GM19455 (cell line): ENCODE data around the gene WDR45B.

Experiments used
- ATAC-seq: cut with Tn5 transposase; IDR thresholded peaks from one replicate; pipeline ENCODE4 v1.9.1; 2021; ENCODE audit not compliant: unreplicated experiment

WDR45B gene

GRCh38 chr17:82632451-82632850 is 15.8 kb downstream of the WDR45B start:
- ATAC-seq = no peak

- no peak for ATAC-seq
Measured at GRCh38 chr17:82631544-82631943, 16.7 kb downstream of the WDR45B start.

- ATAC-seq = no peak
Measured at GRCh38 chr17:82630212-82630611, 18.0 kb downstream of the WDR45B start.

- ATAC-seq = no peak
Measured at GRCh38 chr17:82629748-82630147, 18.5 kb downstream of the WDR45B start.

GRCh38 chr17:82627405-82627804 is 20.8 kb downstream of the WDR45B start:
- no peak for ATAC-seq

GRCh38 chr17:82623707-82624106 is 24.5 kb downstream of the WDR45B start:
- ATAC-seq = no peak

GRCh38 chr17:82619641-82620040 is 28.6 kb downstream of the WDR45B start:
- no peak for ATAC-seq

- no peak for ATAC-seq
Measured at GRCh38 chr17:82619211-82619610, 29.0 kb downstream of the WDR45B start.

GRCh38 chr17:82616021-82616711 is 32.1 kb downstream of the WDR45B start:
- no peak for ATAC-seq

GRCh38 chr17:82615084-82616020 is 32.9 kb downstream of the WDR45B start:
- ATAC-seq = no peak

GRCh38 chr17:82614095-82614631 is 34.1 kb downstream of the WDR45B start:
- no peak for ATAC-seq

- ATAC-seq = no peak
Measured at GRCh38 chr17:82613283-82614094, 34.8 kb downstream of the WDR45B start.

GRCh38 chr17:82611140-82612058 is 36.8 kb downstream of the WDR45B start:
- no peak for ATAC-seq

- no peak for ATAC-seq
Measured at GRCh38 chr17:82609655-82610054, 38.6 kb downstream of the WDR45B start.

GRCh38 chr17:82608816-82609215 is 39.4 kb downstream of the WDR45B start:
- ATAC-seq = no peak

- no peak for ATAC-seq
Measured at GRCh38 chr17:82605939-82606600, 42.2 kb downstream of the WDR45B start.

GRCh38 chr17:82604532-82604931 is 43.7 kb downstream of the WDR45B start:
- no peak for ATAC-seq

- ATAC-seq = no peak
Measured at GRCh38 chr17:82603981-82604448, 44.2 kb downstream of the WDR45B start.

GRCh38 chr17:82602986-82603710 is 45.1 kb downstream of the WDR45B start:
- ATAC-seq = no peak
